ENCODE results near the gene MRPS24.
"Not testable (repeated sequence)": the region's sequence is repeated elsewhere in the genome, so short reads cannot be mapped to it uniquely, and the experiment has no call there.

Gene MRPS24

DNA sequence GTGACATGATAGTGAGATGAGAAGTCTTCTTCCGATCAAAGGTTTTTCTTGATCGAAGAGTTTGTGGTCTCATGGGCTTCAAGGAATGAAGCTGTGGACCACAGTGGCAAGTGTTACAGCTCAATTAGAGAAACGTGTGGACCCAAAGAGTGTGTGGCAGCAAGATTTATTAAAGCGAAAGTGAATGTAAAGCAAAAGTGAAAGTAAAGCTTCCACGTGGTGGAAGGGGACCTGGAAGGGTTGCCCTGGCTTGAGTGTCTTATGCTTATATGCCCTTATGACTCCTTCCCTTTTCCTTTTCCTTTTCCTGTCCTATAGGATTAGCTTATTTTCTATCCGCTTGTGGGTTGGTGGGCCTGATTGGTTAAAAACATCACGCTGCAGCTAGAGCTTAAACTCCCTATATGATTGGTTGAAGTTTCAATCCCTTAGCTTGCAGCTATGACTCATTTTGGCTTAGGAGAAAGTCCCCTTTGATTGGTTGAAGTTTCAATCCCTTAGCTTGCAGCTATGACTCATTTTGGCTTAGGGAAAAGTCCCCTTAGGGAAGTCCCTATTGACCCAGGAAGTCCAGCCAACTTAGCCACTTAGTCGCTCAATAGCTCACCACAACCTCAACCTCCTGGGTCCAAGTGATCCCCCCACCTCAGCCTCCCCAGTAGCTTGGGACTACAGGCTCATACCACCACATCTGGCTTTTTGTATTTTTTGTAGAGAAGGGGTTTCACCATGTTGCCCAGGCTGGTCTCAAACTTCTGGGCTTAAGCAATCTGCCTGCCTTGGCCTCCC lies 34.7 kb downstream of the MRPS24 start:
- no peak for ATAC-seq
- no peak for TF ChIP-seq ZNF70 (CRISPR knock-in tag; IDR thresholded peaks at IDR 0.05)
- no peak for TF ChIP-seq OSR1 (CRISPR knock-in tag; IDR thresholded peaks at IDR 0.05)
- no peak for TF ChIP-seq TCF4 (CRISPR knock-in tag; IDR thresholded peaks at IDR 0.05; ENCODE audit: borderline replicate concordance)
- TF ChIP-seq ESRRG (CRISPR knock-in tag; IDR thresholded peaks at IDR 0.05): no peak
- no peak for TF ChIP-seq ZFP3 (CRISPR knock-in tag; IDR thresholded peaks at IDR 0.05)
- TF ChIP-seq ARNTL (CRISPR knock-in tag; IDR thresholded peaks at IDR 0.05; ENCODE audit: borderline replicate concordance, low read depth): no peak
- TF ChIP-seq GLIS3 (CRISPR knock-in tag; IDR thresholded peaks at IDR 0.05): no peak
- no peak for TF ChIP-seq TOX (CRISPR knock-in tag; IDR thresholded peaks at IDR 0.05; ENCODE audit: borderline replicate concordance)
- no peak for TF ChIP-seq RARB (CRISPR knock-in tag; IDR thresholded peaks at IDR 0.05)
- TF ChIP-seq, protein P1, sequence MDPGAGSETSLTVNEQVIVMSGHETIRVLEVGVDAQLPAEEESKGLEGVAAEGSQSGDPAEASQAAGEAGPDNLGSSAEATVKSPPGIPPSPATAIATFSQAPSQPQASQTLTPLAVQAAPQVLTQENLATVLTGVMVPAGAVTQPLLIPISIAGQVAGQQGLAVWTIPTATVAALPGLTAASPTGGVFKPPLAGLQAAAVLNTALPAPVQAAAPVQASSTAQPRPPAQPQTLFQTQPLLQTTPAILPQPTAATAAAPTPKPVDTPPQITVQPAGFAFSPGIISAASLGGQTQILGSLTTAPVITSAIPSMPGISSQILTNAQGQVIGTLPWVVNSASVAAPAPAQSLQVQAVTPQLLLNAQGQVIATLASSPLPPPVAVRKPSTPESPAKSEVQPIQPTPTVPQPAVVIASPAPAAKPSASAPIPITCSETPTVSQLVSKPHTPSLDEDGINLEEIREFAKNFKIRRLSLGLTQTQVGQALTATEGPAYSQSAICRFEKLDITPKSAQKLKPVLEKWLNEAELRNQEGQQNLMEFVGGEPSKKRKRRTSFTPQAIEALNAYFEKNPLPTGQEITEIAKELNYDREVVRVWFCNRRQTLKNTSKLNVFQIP (CRISPR knock-in tag; IDR thresholded peaks at IDR 0.05; ENCODE audit: borderline replicate concordance, low read depth): no peak
- TF ChIP-seq, protein P2, sequence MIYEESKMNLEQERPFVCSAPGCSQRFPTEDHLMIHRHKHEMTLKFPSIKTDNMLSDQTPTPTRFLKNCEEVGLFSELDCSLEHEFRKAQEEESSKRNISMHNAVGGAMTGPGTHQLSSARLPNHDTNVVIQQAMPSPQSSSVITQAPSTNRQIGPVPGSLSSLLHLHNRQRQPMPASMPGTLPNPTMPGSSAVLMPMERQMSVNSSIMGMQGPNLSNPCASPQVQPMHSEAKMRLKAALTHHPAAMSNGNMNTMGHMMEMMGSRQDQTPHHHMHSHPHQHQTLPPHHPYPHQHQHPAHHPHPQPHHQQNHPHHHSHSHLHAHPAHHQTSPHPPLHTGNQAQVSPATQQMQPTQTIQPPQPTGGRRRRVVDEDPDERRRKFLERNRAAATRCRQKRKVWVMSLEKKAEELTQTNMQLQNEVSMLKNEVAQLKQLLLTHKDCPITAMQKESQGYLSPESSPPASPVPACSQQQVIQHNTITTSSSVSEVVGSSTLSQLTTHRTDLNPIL (CRISPR knock-in tag; IDR thresholded peaks at IDR 0.05; ENCODE audit: low read depth): no peak
- TF ChIP-seq PPARA (CRISPR knock-in tag; IDR thresholded peaks at IDR 0.05; ENCODE audit: borderline replicate concordance): no peak

DNA sequence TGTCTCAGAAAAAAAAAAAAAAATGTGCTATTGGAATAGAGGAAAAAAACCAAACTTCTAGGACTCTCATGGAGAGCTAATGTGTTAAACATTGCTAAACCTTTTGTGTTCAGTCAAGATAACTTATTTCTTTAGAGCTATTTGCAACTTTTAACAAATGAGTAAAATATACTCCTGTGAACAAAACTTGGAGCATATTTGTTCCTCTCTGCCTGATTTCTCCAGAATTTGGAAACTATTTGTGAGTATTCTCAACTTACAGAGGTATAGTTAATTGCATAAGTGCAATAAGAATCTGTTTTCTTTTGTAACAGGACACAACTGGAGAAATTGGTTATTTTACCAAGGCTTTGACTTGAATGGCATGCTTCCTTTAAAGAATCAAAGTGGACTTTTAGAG lies 38.4 kb downstream of the MRPS24 start:
- ATAC-seq: not testable (repeated sequence)

- TF ChIP-seq OSR1 (CRISPR knock-in tag; IDR thresholded peaks at IDR 0.05): no peak
- TF ChIP-seq, protein P1 (CRISPR knock-in tag; IDR thresholded peaks at IDR 0.05; ENCODE audit: borderline replicate concordance, low read depth): no peak
- TF ChIP-seq GLIS3 (CRISPR knock-in tag; IDR thresholded peaks at IDR 0.05): no peak
- TF ChIP-seq, protein P3, sequence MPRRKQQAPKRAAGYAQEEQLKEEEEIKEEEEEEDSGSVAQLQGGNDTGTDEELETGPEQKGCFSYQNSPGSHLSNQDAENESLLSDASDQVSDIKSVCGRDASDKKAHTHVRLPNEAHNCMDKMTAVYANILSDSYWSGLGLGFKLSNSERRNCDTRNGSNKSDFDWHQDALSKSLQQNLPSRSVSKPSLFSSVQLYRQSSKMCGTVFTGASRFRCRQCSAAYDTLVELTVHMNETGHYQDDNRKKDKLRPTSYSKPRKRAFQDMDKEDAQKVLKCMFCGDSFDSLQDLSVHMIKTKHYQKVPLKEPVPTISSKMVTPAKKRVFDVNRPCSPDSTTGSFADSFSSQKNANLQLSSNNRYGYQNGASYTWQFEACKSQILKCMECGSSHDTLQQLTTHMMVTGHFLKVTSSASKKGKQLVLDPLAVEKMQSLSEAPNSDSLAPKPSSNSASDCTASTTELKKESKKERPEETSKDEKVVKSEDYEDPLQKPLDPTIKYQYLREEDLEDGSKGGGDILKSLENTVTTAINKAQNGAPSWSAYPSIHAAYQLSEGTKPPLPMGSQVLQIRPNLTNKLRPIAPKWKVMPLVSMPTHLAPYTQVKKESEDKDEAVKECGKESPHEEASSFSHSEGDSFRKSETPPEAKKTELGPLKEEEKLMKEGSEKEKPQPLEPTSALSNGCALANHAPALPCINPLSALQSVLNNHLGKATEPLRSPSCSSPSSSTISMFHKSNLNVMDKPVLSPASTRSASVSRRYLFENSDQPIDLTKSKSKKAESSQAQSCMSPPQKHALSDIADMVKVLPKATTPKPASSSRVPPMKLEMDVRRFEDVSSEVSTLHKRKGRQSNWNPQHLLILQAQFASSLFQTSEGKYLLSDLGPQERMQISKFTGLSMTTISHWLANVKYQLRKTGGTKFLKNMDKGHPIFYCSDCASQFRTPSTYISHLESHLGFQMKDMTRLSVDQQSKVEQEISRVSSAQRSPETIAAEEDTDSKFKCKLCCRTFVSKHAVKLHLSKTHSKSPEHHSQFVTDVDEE (CRISPR knock-in tag; IDR thresholded peaks at IDR 0.05): no peak
- no peak for TF ChIP-seq ZNF70 (CRISPR knock-in tag; IDR thresholded peaks at IDR 0.05)
- TF ChIP-seq PATZ1 (CRISPR knock-in tag; IDR thresholded peaks at IDR 0.05; ENCODE audit: borderline replicate concordance): no peak
- no peak for TF ChIP-seq RARB (CRISPR knock-in tag; IDR thresholded peaks at IDR 0.05)
- TF ChIP-seq ZFP3 (CRISPR knock-in tag; IDR thresholded peaks at IDR 0.05): no peak
- TF ChIP-seq PPARA (CRISPR knock-in tag; IDR thresholded peaks at IDR 0.05; ENCODE audit: borderline replicate concordance): no peak
- TF ChIP-seq ZFP30 (CRISPR knock-in tag; IDR thresholded peaks at IDR 0.05): no peak
- TF ChIP-seq, protein P2 (CRISPR knock-in tag; IDR thresholded peaks at IDR 0.05; ENCODE audit: low read depth): no peak
- ATAC-seq: peak; percentile 54
Measured at GRCh38 chr7:43825391-43825808, 43.9 kb downstream of the MRPS24 start.
